Measurements from ENCODE around the gene ECI2.
"Not testable (repeated sequence)": the region's sequence is repeated elsewhere in the genome, so short reads cannot be mapped to it uniquely, and the experiment has no call there.

ECI2 gene

DNA sequence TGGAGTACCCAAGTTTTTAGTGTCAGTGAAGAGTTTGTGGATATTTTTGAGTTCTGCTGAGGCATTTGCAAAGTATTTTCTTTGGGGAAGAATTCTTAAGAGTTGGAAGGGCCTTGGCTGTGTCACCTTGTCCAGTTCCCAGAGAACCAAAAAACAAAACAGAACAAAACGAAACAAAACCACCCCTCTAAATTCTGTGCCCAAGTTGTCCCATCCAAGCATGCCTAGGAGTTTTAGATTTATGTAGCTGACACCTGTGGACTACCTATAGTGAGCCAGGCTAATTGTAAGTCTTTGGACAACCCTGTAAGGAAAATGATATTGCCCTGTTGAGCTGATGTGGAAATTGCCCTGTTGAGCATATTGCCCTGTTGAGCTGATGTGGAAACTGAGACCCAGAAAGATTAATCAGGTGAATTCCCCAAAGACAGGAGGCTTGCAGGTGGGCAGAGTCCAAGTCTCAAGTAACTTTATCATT lies 1.0 kb upstream of the ECI2 start:
- no peak for DNase-seq

DNA sequence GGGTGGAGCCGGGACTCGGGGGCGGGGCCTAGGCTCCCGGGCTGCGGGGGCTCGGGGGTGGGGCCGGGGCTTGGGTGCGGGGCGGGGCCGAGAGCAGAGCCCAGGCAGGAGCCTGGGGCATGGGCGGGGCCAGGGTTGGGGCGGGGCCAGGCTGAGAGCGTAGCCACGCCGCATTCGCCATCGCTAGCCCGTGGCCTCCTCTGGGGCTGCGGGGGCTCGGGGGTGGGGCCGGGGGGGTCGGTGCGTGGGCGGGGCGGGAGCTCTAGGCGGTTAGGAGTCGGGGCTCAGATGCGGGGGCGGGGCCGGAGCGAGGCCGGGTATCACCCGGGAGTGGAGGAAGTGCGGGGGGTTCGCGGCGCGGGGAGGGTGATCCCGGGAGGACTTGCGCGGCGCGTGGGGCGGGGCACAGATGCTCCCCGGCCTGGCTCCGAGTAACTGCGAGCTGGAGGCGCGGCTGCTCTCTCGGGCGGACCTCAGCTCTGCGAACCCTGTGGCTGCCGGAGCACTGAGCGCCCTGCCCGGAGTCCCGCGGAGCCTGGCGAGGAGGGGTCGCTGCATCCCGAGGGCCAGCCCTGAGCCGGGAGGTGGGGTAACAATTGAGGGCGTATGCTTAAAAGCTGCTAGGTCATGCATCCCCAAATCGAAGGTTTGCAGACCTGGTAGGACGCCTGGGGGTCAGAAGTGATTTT lies 434 bp upstream of the ECI2 start:
- DNase-seq = peak; percentile 88

GRCh38 chr6:4133941-4134838 lies 1.2 kb downstream of the ECI2 start:
- DNase-seq = no peak

GRCh38 chr6:4130357-4130987 lies 4.9 kb downstream of the ECI2 start:
- DNase-seq = no peak

- no peak for DNase-seq
Measured at GRCh38 chr6:4129446-4129845, 5.9 kb downstream of the ECI2 start.

GRCh38 chr6:4128748-4129147 lies 6.6 kb downstream of the ECI2 start:
- DNase-seq = no peak

DNA sequence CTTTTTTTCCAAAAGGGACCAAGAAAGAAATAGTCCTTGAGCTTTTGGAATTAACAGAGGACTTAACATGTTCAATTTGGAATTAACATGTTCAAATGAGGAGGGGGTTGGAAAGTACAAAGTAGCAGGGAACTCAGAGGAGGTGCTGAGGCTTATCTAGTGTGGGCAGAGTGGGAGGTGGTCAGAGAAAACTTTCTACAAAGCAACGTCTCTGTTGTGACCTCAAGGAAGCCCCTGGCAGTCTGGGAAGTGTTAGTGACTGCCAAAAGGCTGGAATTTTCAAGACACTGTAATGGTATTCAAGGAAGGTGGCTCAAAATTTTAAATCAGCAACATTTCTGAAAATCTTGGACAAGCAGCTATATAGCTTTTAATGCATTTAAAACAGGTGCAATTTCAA lies 7.3 kb downstream of the ECI2 start:
- no peak for DNase-seq

GRCh38 chr6:4125933-4126864 lies 9.2 kb downstream of the ECI2 start:
- DNase-seq = no peak

- no peak for DNase-seq
Measured at GRCh38 chr6:4125500-4125899, 9.9 kb downstream of the ECI2 start.

- no peak for DNase-seq
Measured at GRCh38 chr6:4124351-4124750, 11.0 kb downstream of the ECI2 start.

DNA sequence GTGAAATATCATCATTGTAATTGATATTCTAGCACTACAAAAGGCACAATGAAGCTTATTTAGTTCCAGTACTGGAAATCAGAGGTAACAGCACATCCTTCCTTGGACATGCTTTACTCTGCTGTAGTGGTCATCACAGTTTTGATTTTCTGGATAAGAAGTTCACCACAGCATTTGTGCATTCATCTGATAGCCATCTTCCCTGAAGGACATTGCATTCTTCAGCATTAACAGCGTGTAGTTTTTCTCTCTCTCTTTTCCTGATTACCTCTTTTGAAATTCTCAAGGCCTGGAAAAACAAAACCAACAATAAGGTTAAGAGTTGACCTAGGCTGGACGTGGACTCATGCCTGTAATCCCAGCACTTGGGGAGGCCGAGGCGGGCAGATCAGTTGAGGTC lies 19.6 kb downstream of the ECI2 start:
- no peak for DNase-seq

GRCh38 chr6:4114123-4114522 lies 21.3 kb downstream of the ECI2 start:
- DNase-seq = no peak

- no peak for DNase-seq
Measured at GRCh38 chr6:4113649-4114048, 21.7 kb downstream of the ECI2 start.

- DNase-seq = no peak
Measured at GRCh38 chr6:4112366-4112765, 23.0 kb downstream of the ECI2 start.

GRCh38 chr6:4109363-4109815 lies 26.0 kb downstream of the ECI2 start:
- not testable (repeated sequence) for DNase-seq

- no peak for DNase-seq
Measured at GRCh38 chr6:4108561-4109093, 26.7 kb downstream of the ECI2 start.

GRCh38 chr6:4107873-4108272 lies 27.5 kb downstream of the ECI2 start:
- no peak for DNase-seq

DNA sequence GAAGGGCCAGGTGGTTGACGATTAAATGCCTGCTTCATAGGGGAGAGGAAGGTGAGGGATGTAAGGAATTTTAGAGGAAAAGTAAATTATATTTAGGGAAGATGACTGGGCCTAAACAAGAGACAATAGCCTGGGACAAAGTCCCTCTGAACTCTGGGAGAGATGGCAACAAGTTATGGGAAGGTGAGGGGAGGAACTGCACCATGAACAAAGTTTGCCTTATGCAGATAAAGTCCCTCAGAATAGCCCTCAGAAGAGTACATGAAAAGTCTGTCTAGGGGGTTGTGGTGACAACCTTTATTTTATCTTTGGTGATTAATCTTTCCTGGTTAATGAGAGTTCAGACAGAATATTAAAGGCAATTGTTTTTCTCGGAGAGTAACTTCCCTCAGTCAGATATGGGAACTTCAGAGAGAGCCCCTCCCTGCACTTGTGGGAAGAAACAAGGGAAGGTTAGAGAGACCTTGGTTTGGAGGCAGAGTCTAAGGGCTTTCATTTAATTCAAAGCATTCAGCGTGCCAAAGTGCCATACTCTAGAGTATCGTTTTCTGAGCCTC lies 29.3 kb downstream of the ECI2 start:
- DNase-seq = no peak

- no peak for DNase-seq
Measured at GRCh38 chr6:4103929-4104328, 31.4 kb downstream of the ECI2 start.

DNA sequence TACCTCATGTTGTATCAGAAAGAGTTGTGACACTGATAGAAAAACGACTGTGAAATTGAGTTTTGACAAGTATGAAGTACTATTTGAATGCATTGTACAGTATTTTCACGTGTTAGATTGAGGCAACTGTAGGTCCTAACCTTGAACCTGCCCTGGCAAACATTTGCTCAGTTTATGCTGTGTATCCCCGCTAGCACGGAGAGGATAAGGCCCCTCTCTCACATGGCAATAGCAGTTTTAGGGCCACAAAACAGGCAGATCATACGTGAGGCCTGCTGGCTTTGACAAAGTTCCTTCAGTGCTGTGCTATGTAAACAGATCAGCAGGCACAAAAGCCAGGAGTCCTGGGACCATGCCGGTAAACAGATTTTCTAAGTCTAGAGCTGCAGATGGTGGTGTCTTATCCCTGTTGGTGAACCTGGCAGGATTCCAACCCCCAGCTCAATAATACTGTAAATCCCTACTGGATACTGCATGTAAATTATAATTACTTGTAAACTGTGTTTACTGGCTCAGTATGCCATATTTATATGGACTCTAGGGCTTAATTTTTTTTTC lies 32.6 kb downstream of the ECI2 start:
- DNase-seq = peak; percentile 17

DNA sequence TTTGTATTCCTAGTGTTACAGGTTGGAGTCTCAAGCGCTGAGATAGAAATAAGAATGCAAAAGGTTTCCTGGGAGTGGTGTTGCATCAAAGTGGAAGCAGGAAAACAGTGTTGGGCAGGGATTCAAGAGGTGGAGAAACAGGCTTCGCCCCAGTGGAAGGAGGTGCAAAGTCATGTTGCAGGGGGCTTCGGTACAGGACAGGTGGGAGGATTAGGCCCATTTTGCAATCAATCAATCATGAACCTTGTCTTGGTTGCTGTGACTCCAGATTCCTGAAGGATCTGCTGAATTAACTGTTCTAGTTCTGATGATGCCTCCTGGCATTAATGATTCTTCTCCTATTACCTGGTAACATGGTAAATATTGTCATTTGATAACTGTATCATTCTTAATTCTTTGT lies 34.1 kb downstream of the ECI2 start:
- no peak for DNase-seq

GRCh38 chr6:4100655-4101054 lies 34.7 kb downstream of the ECI2 start:
- no peak for DNase-seq

Data from NCI-H1048 (cell line).